ENCODE data around the gene BIRC3.

DNA sequence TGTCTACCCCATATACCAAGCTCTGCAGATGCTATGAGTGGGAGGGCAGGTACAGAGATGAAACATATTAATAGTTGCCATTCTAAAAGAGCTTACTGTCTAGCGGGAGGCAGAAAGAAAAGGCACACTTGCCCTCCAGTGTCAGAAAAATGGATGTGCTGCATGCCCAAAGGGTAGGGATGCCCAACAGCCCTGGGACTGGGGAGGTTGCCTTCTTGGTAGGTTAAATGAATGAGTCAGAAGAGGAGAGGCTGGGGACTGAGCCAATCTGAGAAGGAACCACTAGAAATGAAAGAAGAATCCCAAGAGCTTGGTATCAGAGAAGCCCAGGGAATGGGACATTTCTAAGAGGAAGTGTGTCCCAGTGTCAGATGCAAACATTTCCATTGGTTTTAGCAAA, 1.2 kb downstream of the BIRC3 start:
- TF ChIP-seq, protein P1, sequence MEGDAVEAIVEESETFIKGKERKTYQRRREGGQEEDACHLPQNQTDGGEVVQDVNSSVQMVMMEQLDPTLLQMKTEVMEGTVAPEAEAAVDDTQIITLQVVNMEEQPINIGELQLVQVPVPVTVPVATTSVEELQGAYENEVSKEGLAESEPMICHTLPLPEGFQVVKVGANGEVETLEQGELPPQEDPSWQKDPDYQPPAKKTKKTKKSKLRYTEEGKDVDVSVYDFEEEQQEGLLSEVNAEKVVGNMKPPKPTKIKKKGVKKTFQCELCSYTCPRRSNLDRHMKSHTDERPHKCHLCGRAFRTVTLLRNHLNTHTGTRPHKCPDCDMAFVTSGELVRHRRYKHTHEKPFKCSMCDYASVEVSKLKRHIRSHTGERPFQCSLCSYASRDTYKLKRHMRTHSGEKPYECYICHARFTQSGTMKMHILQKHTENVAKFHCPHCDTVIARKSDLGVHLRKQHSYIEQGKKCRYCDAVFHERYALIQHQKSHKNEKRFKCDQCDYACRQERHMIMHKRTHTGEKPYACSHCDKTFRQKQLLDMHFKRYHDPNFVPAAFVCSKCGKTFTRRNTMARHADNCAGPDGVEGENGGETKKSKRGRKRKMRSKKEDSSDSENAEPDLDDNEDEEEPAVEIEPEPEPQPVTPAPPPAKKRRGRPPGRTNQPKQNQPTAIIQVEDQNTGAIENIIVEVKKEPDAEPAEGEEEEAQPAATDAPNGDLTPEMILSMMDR (IDR thresholded peaks at IDR 0.05), result no peak
- TF ChIP-seq POLR2AphosphoS5 (IDR thresholded peaks at IDR 0.05) (peak in 2 of 3 donors; percentile 11 to 29), EP300 (IDR thresholded peaks at IDR 0.05) (no peak), POLR2A (IDR thresholded peaks at IDR 0.05) (no peak)

Data from stomach (tissue), 4 donors.